Chondrocyte (in vitro differentiated cells): ENCODE data around the gene IRAK3. TPM values are rescaled to one million over a fixed set of nuclear protein-coding genes. Genes with fewer than 3 reads are reported as not detected.

ENCODE experiments used
- DNase-seq: peaks from one replicate; pipeline ENCODE4 v3.0.0; 2021; ENCODE audit warnings: mixed read lengths, low spot score
- H3K27ac Mint-ChIP-seq: one replicate; pipeline ENCODE4 v1.8.0; 2021; ENCODE audit warnings: mild to moderate bottlenecking, moderate library complexity, mixed read lengths; ENCODE audit not compliant: unreplicated experiment
- H3K27me3 Mint-ChIP-seq: 2 replicates; pipeline ENCODE4 v1.8.0; 2021; ENCODE audit warnings: low read depth, mixed read lengths
- H3K36me3 Mint-ChIP-seq: 2 replicates; pipeline ENCODE4 v1.8.0; 2021; ENCODE audit warnings: low read depth, mixed read lengths
- H3K4me1 Mint-ChIP-seq: 2 replicates; pipeline ENCODE4 v1.8.0; 2021; ENCODE audit warnings: low read depth, mild to moderate bottlenecking, mixed read lengths
- H3K4me3 Mint-ChIP-seq: one replicate; pipeline ENCODE4 v1.8.0; 2021; ENCODE audit warnings: mild to moderate bottlenecking, moderate library complexity, mixed read lengths; ENCODE audit not compliant: unreplicated experiment
- H3K9me3 Mint-ChIP-seq: 2 replicates; pipeline ENCODE4 v1.8.0; 2021; ENCODE audit warnings: low read depth, mixed read lengths
- CTCF ChIP-seq: fragments of 200-600 bp; sonication (generic); IDR thresholded peaks from 2 replicates; pipeline ENCODE4 v1.5.0; 2021; ENCODE audit warnings: antibody characterized with exemption, mild to moderate bottlenecking, moderate library complexity
- total RNA-seq: library from RNA; stranded (reverse); gene quantifications from 3 replicates; pipeline ENCODE4 v1.2.1, GENCODE V29; 2021

The IRAK3 gene
- total RNA-seq, 1 donor from 2014 or later = 1.9 TPM

GRCh38 chr12:66282244-66282643, 93.2 kb downstream of the IRAK3 start:
- Mint-ChIP-seq H3K27me3 (peaks cover 5% of the 10 kb centered on the region), H3K27ac (no peak overlapping the region), H3K9me3 (peaks cover 2% of the 10 kb centered on the region), H3K36me3 (no peaks in the 10 kb centered on the region), H3K4me3 (no peak overlapping the region), H3K4me1 (no peaks in the 10 kb centered on the region)
- TF ChIP-seq CTCF = no peak
- DNase-seq = no peak

- Mint-ChIP-seq H3K9me3 (no peaks in the 10 kb centered on the region), H3K4me3 (no peak overlapping the region), H3K27ac (no peak overlapping the region), H3K27me3 (peaks cover 13% of the 10 kb centered on the region), H3K4me1 (no peaks in the 10 kb centered on the region), H3K36me3 (no peaks in the 10 kb centered on the region)
- no peak for TF ChIP-seq CTCF
- no peak for DNase-seq
Observed at GRCh38 chr12:66287275-66287674, 98.3 kb downstream of the IRAK3 start.

- Mint-ChIP-seq H3K36me3 (no peaks in the 10 kb centered on the region), H3K9me3 (no peaks in the 10 kb centered on the region), H3K4me1 (no peaks in the 10 kb centered on the region)
Observed at GRCh38 chr12:66288121-66288520, 99.1 kb downstream of the IRAK3 start.

GRCh38 chr12:66289485-66289884, 100.5 kb downstream of the IRAK3 start:
- Mint-ChIP-seq H3K9me3 (no peaks in the 10 kb centered on the region), H3K27me3 (peaks cover 23% of the 10 kb centered on the region), H3K36me3 (no peaks in the 10 kb centered on the region), H3K4me1 (no peaks in the 10 kb centered on the region), H3K4me3 (no peak overlapping the region), H3K27ac (no peak overlapping the region)
- DNase-seq = no peak
- TF ChIP-seq CTCF = no peak

More at GRCh38 chr12:66288121-66288520, 99.1 kb downstream of the IRAK3 start:
- no peak for DNase-seq
- no peak for TF ChIP-seq CTCF
- H3K27me3 Mint-ChIP-seq = peaks cover 18% of the 10 kb centered on the region
- no peak overlapping the region for H3K4me3 Mint-ChIP-seq
- H3K27ac Mint-ChIP-seq = no peak overlapping the region

GRCh38 chr12:66290716-66291200, 101.7 kb downstream of the IRAK3 start:
- H3K36me3 Mint-ChIP-seq = no peaks in the 10 kb centered on the region
- H3K4me3 Mint-ChIP-seq = no peak overlapping the region
- H3K27me3 Mint-ChIP-seq = peaks cover 25% of the 10 kb centered on the region
- no peak for TF ChIP-seq CTCF
- no peak overlapping the region for H3K27ac Mint-ChIP-seq
- no peaks in the 10 kb centered on the region for H3K9me3 Mint-ChIP-seq
- DNase-seq = no peak
- no peaks in the 10 kb centered on the region for H3K4me1 Mint-ChIP-seq
